Ascending aorta (tissue), 2 donors: ENCODE data around the gene BLOC1S4. TPM values are rescaled to one million over a fixed set of nuclear protein-coding genes. Genes with fewer than 3 reads are reported as not detected.
A peak's percentile ranks its signal among the peaks of the same experiment; 100 is the strongest.

Experiments used
- DNase-seq, 2 donors: peaks; one replicate each; pipeline ENCODE4 v3.0.0-alpha.2; 2019; ENCODE audit warnings: low spot score in 2 of 2
- H3K27ac ChIP-seq, 2 donors: fragments of 200-600 bp; sonication (generic); one replicate each; pipeline ENCODE4 v1.5.1; 2016 to 2017; ENCODE audit warnings: mild to moderate bottlenecking in 1 of 2
- H3K27me3 ChIP-seq: fragments of 200-600 bp; sonication (generic); one replicate; pipeline ENCODE4 v1.5.1; 2017
- H3K36me3 ChIP-seq, 2 donors: fragments of 200-600 bp; sonication (generic); one replicate each; pipeline ENCODE4 v1.5.1; 2016
- H3K4me1 ChIP-seq, 2 donors: fragments of 200-600 bp; sonication (generic); one replicate each; pipeline ENCODE4 v1.5.1; 2016 to 2017; ENCODE audit warnings: mild to moderate bottlenecking in 1 of 2
- H3K4me3 ChIP-seq, 2 donors: fragments of 200-600 bp; sonication (generic); one replicate each; pipeline ENCODE4 v1.5.1; 2016 to 2017; ENCODE audit warnings: mild to moderate bottlenecking in 1 of 2
- H3K9me3 ChIP-seq, 2 donors: fragments of 200-600 bp; sonication (generic); one replicate each; pipeline ENCODE4 v1.5.1; 2016
- intact Hi-C: fragments of 100-400 bp; cut with DNase I; formaldehyde crosslinking; loops from one replicate; pipeline ENCODE4 v1.15.1; 2023
- total RNA-seq: library from RNA; depleted of rRNA; stranded (reverse); fragments of >200 nt; gene quantifications from one replicate; pipeline ENCODE4 v1.1.0, GENCODE V29; 2016
- TF ChIP-seq, protein P1 (sequence below), 3 experiments: fragments of 200-600 bp in 2 of 3; fragments of 450-650 bp in 1 of 3; sonication (generic) in 2 of 3; IDR thresholded peaks; one replicate each; pipeline ENCODE4 v1.5.1; 2016 to 2019; ENCODE audit warnings: antibody characterized with exemption in 3 of 3, mild to moderate bottlenecking in 1 of 3, moderate library complexity in 1 of 3

The BLOC1S4 gene
- total RNA-seq, 1 donor from 2014 or later: 37.5 TPM

DNA sequence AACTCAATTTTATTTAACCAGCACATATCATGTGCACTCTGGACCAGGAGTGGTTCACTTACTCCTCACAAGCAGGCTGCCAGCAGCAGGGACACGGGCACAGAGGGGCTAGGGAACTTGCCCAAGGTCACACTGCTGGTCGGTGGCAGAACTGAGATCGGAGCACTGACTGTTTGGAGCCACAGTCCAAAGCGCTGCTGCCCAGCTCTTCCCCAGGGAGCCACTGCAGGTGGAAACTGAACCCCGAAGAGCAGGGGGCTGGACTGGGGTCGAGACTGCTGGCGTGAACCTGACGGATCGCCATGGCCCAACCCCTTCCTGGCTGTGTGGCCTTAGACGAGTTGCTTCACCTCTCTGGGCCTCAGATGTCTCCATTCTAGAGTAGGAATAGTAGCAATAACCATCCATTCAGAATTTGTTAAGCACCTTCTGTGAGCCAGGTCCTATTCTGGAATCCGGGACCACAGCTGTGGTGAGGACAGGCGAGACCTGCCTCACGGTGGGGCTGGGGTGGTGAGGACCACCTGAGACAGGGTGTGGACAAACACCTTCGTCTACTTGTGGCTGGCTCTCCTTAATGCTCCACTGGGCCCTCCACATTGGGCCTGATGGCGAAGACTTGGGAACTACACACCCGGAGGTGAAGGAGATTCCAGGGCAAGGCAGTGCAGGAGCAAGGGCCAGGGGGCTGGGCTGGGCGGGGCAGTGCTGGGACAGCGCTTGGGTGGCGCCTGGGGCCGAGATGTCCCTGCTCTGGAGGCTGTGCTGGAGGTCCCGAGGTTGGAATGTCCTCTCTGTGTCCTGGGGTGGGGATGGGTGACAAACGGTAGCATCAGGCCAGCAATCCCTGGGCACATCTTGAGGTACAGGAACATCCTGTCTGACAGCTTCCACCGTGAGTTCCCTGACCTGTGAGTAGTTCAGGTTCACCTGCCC lies 34.6 kb downstream of the BLOC1S4 start:
- Histone ChIP-seq H3K27ac (peak overlapping the region in 1 of 2 donors; percentile 44), H3K9me3 (no peaks in the 10 kb centered on the region), H3K4me1 (peaks cover 8 to 10% of the 10 kb centered on the region in 2 donors), H3K36me3 (no peaks in the 10 kb centered on the region), H3K4me3 (no peak overlapping the region), H3K27me3 (no peaks in the 10 kb centered on the region)
- intact Hi-C loops: no loop called here
- TF ChIP-seq, protein P1, sequence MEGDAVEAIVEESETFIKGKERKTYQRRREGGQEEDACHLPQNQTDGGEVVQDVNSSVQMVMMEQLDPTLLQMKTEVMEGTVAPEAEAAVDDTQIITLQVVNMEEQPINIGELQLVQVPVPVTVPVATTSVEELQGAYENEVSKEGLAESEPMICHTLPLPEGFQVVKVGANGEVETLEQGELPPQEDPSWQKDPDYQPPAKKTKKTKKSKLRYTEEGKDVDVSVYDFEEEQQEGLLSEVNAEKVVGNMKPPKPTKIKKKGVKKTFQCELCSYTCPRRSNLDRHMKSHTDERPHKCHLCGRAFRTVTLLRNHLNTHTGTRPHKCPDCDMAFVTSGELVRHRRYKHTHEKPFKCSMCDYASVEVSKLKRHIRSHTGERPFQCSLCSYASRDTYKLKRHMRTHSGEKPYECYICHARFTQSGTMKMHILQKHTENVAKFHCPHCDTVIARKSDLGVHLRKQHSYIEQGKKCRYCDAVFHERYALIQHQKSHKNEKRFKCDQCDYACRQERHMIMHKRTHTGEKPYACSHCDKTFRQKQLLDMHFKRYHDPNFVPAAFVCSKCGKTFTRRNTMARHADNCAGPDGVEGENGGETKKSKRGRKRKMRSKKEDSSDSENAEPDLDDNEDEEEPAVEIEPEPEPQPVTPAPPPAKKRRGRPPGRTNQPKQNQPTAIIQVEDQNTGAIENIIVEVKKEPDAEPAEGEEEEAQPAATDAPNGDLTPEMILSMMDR (IDR thresholded peaks at IDR 0.05): no peak
- no peak for DNase-seq

DNA sequence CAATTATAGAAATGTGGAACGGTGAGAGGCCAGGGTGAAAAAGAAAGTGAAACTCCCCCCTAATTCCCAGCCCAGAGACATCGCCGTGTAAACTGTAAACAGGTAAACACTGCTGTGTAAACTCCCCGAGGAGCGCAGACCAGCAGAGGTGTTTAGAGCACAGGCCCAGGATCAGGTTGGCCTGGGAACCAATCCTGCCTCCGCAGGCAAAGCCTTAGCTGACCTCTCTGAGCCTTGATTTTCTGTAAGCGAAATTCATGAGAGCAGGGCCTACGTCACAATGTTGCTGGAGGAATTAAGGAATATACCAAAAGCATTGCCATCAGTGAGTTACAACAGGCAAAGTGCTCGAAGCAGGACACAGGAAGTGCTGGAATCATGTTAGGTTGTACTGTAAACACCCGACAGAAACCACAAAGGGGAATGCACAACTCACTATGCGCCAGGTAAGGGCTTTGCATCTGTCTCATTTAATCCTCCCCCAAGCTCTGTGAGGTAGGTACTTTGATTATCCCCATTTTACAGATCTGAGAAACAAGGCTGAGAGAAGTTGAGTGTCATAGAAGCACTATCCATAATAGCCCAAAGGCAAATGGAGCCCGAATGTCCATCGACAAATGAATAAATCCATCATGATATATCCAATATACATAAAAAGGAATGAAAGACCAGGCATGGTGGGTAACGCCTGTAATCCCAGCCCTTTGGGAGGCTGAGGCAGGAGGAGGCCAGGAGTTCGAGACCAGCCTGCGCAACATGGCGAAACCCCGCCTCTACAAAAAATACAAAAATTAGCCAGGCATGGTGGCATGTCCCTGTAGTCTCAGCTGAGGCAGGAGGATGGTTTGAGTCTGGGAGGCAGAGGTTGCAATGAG lies 35.9 kb downstream of the BLOC1S4 start:
- intact Hi-C loops: no loop called here
- TF ChIP-seq, protein P1 (IDR thresholded peaks at IDR 0.05): no peak
- H3K9me3 ChIP-seq: no peaks in the 10 kb centered on the region
- no peak overlapping the region for H3K27ac ChIP-seq
- peaks cover 7 to 8% of the 10 kb centered on the region in 2 donors for H3K4me1 ChIP-seq
- H3K36me3 ChIP-seq: no peaks in the 10 kb centered on the region
- no peak for DNase-seq
- no peak overlapping the region for H3K4me3 ChIP-seq
- H3K27me3 ChIP-seq: no peaks in the 10 kb centered on the region

DNA sequence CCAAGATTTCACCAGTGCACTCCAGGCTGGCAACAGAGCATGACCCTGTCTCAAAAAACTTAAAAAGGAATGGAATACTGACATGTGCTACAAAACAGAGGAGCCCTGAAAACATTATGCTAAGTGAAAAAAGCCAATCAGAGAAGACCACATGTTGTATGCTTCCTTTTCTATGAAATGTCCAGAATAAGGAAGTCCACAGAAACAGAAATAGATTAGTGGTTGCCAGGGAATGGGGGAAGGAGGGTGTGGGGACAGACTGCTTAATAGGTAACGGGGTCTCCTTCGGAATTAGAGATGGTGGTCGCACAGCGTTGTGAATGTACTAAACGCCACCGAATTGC lies 36.5 kb downstream of the BLOC1S4 start:
- Histone ChIP-seq H3K4me3 (no peak overlapping the region), H3K36me3 (no peaks in the 10 kb centered on the region), H3K27ac (no peak overlapping the region), H3K4me1 (peaks cover 2% of the 10 kb centered on the region in 2 donors), H3K9me3 (no peaks in the 10 kb centered on the region), H3K27me3 (no peaks in the 10 kb centered on the region)
- no peak for DNase-seq
- intact Hi-C loops: no loop called here
- TF ChIP-seq, protein P1 (IDR thresholded peaks at IDR 0.05): no peak

DNA sequence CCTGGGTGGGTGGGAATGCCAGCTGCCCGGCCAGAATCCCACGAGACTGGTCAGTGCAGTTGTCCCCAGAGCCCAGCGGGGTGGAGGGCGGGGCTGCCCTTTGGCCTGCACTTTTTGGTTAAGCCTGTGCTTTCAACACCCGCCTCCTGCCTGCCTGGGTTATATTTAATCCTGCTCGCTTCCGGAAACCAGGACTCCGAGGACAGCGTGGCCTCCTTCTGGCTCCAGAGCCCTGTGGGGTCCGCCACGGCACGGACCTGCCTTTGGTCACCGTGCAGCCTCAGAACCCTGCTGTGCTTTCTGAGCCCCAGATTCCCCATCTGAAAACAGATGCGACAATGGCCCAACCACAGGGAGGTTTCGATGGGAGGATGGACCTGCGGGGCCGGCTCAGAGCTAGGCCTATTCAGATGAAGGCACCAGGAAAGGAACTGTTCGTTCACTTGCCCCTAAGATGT lies 37.2 kb downstream of the BLOC1S4 start:
- TF ChIP-seq, protein P1 (IDR thresholded peaks at IDR 0.05): no peak
- Histone ChIP-seq H3K27me3 (no peaks in the 10 kb centered on the region), H3K9me3 (no peaks in the 10 kb centered on the region), H3K4me3 (no peak overlapping the region), H3K4me1 (no peaks in the 10 kb centered on the region), H3K27ac (no peak overlapping the region), H3K36me3 (no peaks in the 10 kb centered on the region)
- intact Hi-C loops: no loop called here
- DNase-seq: no peak

DNA sequence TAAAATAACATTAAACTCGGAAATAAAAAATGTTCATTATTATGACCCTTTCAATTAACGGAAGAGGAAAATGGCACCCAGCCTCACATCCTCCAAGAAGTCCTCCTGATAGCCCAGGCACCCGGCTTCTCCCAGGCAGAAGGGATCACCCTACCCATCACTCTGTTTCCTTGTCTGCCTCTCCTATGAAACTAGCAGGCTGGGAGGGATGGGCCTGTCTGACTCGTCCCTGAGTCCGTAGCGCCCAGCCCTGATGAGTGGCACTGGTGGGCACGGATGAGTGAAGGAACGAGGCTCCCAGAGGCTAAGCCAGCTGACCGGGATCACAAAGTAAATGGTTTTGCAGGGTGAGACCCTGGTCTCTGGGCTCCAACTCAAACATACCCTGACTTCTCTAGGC lies 37.9 kb downstream of the BLOC1S4 start:
- intact Hi-C loops: no loop called here
- no peak for DNase-seq
- H3K27ac ChIP-seq: no peak overlapping the region
- TF ChIP-seq, protein P1 (IDR thresholded peaks at IDR 0.05): no peak
- no peak overlapping the region for H3K4me3 ChIP-seq
- H3K9me3 ChIP-seq: no peaks in the 10 kb centered on the region
- H3K27me3 ChIP-seq: no peaks in the 10 kb centered on the region
- H3K4me1 ChIP-seq: no peaks in the 10 kb centered on the region
- H3K36me3 ChIP-seq: no peaks in the 10 kb centered on the region
